ENCODE data around the gene DPH7. TPM values are rescaled to one million over a fixed set of nuclear protein-coding genes. Genes with fewer than 3 reads are reported as not detected.

The DPH7 gene
- total RNA-seq, 1 donor from 2014 or later, result 21.8 TPM

- intact Hi-C loops (cut with micrococcal nuclease), result no loop called here
- no peak for DNase-seq
- ATAC-seq, result no peak
Observed at GRCh38 chr9:137506702-137507171, 72.0 kb downstream of the DPH7 start.

- intact Hi-C loops (cut with micrococcal nuclease), result no loop called here
- DNase-seq (no peak), ATAC-seq (no peak)
Observed at GRCh38 chr9:137506274-137506673, 72.5 kb downstream of the DPH7 start.

- DNase-seq (no peak), ATAC-seq (no peak)
Observed at GRCh38 chr9:137505421-137506140, 73.1 kb downstream of the DPH7 start.

More at GRCh38 chr9:137505421-137506140, 73.1 kb downstream of the DPH7 start:
- intact Hi-C loops (cut with micrococcal nuclease), result no loop called here

Other genes with a start within 250 kb of the DPH7 start
- 8.3 TPM for gene EXD3, start 155.8 kb downstream of the DPH7 start, total RNA-seq
- gene NOXA1, start 155.5 kb downstream of the DPH7 start, total RNA-seq, result 1.9 TPM
- not detected for gene ENTPD8, start 137.6 kb downstream of the DPH7 start, total RNA-seq
- 10.2 TPM for gene NSMF, start 119.6 kb downstream of the DPH7 start, total RNA-seq
- 10.7 TPM for gene PNPLA7, start 28.5 kb downstream of the DPH7 start, total RNA-seq
- gene MRPL41, start 27.0 kb downstream of the DPH7 start, total RNA-seq, result 228 TPM
- gene ZMYND19, start 11.6 kb upstream of the DPH7 start, total RNA-seq, result 11.6 TPM
- gene ARRDC1, start 26.8 kb upstream of the DPH7 start, total RNA-seq, result 17.3 TPM
- gene EHMT1, start 40.1 kb upstream of the DPH7 start, total RNA-seq, result 37.0 TPM

Measured in left ventricle myocardium superior (tissue), 1 donor.